HepG2 (cell line): ENCODE results near the gene ZMYND8. TPM values are rescaled to one million over a fixed set of nuclear protein-coding genes. Genes with fewer than 3 reads are reported as not detected.

Experiments
- AKAP8 ChIP-seq: sonication (generic); formaldehyde crosslinking; IDR thresholded peaks from 2 replicates; pipeline ENCODE4 v1.5.1; 2020; ENCODE audit warnings: mild to moderate bottlenecking, missing genetic modification reagents
- CBX1 ChIP-seq: IDR thresholded peaks from one replicate; pipeline ENCODE4 v1.6.1; 2016; ENCODE audit warnings: antibody characterized with exemption, low read depth
- CENPX ChIP-seq: sonication (generic); formaldehyde crosslinking; IDR thresholded peaks from 2 replicates; pipeline ENCODE4 v1.9.0; 2021; ENCODE audit warnings: mild to moderate bottlenecking, missing genetic modification reagents, moderate library complexity
- EED ChIP-seq: sonication (generic); formaldehyde crosslinking; IDR thresholded peaks from 2 replicates; pipeline ENCODE4 v1.5.0; 2020; ENCODE audit warnings: mild to moderate bottlenecking, missing genetic modification reagents
- EHMT2 ChIP-seq: fragments of 200-600 bp; sonication (generic); IDR thresholded peaks from 2 replicates; pipeline ENCODE4 v1.7.0; 2017; ENCODE audit warnings: antibody characterized with exemption, low read depth, low read length, borderline replicate concordance
- FOSL2 ChIP-seq: sonication (generic); formaldehyde crosslinking; IDR thresholded peaks from 2 replicates; pipeline ENCODE4 v1.4.0; 2020; ENCODE audit warnings: missing genetic modification reagents
- NR2F6 ChIP-seq, 2 experiments: IDR thresholded peaks; 2 replicates each; pipeline ENCODE4 v1.6.1; 2016; ENCODE audit warnings: antibody characterized with exemption in 1 of 2, mild to moderate bottlenecking in 1 of 2
- ONECUT2 ChIP-seq: sonication (generic); formaldehyde crosslinking; IDR thresholded peaks from 2 replicates; pipeline ENCODE4 v1.4.0; 2020; ENCODE audit warnings: missing genetic modification reagents
- ZNF251 ChIP-seq: sonication (generic); formaldehyde crosslinking; IDR thresholded peaks from 2 replicates; pipeline ENCODE4 v1.9.0; 2021; ENCODE audit warnings: mild to moderate bottlenecking, missing genetic modification reagents
- ZNF317 ChIP-seq: sonication (generic); formaldehyde crosslinking; IDR thresholded peaks from 2 replicates; pipeline ENCODE4 v1.5.0; 2020; ENCODE audit warnings: mild to moderate bottlenecking, missing genetic modification reagents
- ZNF354B ChIP-seq: sonication (generic); formaldehyde crosslinking; IDR thresholded peaks from 2 replicates; pipeline ENCODE4 v1.8.0; 2022; ENCODE audit warnings: mild to moderate bottlenecking, missing genetic modification reagents
- ZNF547 ChIP-seq: sonication (generic); formaldehyde crosslinking; IDR thresholded peaks from 2 replicates; pipeline ENCODE4 v1.5.1; 2020; ENCODE audit warnings: mild to moderate bottlenecking, missing genetic modification reagents
- ZNF674 ChIP-seq: sonication (generic); formaldehyde crosslinking; IDR thresholded peaks from 2 replicates; pipeline ENCODE4 v1.5.0; 2020; ENCODE audit warnings: low read depth, mild to moderate bottlenecking, missing genetic modification reagents
- ZSCAN29 ChIP-seq: sonication (generic); formaldehyde crosslinking; conservative IDR thresholded peaks from 2 replicates; pipeline ENCODE4 v1.4.0; 2020; ENCODE audit warnings: mild to moderate bottlenecking, missing genetic modification reagents
- polyA plus RNA-seq, 8 experiments: library from polyadenylated mRNA; depleted of rRNA in 3 of 8; stranded (reverse) in 7 of 8; unstranded in 1 of 8; fragments of >200 nt; fragmentation: Illumina TruSeq in 4 of 8; extraction: Trizol in 4 of 8; gene quantifications; 2 replicates each; pipeline versions ENCODE4 v1.2.1 to v1.2.3, GENCODE V29; 2011 to 2016; ENCODE audit warnings: low read depth in 4 of 8, missing spikeins in 1 of 8, mixed read lengths in 1 of 8; ENCODE audit not compliant: insufficient read depth in 1 of 8
- total RNA-seq, 5 experiments: library from RNA; depleted of rRNA; stranded (reverse); fragments of >200 nt; fragmentation: Illumina TruSeq; extraction: Trizol; gene quantifications; 2 replicates each; pipeline ENCODE4 v1.2.3, GENCODE V29; 2016; ENCODE audit warnings: low read depth in 1 of 5
- TF ChIP-seq, protein P1 (sequence below): IDR thresholded peaks from 2 replicates; pipeline ENCODE4 v1.4.0; 2020; ENCODE audit warnings: mild to moderate bottlenecking, missing genetic modification reagents
- TF ChIP-seq, protein P2 (sequence below): sonication (generic); formaldehyde crosslinking; IDR thresholded peaks from 2 replicates; pipeline ENCODE4 v1.5.0; 2020; ENCODE audit warnings: mild to moderate bottlenecking, missing genetic modification reagents
- TF ChIP-seq, protein P3 (sequence below): sonication (generic); formaldehyde crosslinking; IDR thresholded peaks from 2 replicates; pipeline ENCODE4 v1.8.1; 2023; ENCODE audit warnings: mild to moderate bottlenecking, missing genetic modification reagents
- TF ChIP-seq, protein P4 (sequence below): sonication (generic); formaldehyde crosslinking; IDR thresholded peaks from 2 replicates; pipeline ENCODE4 v1.5.0; 2020; ENCODE audit warnings: missing genetic modification reagents, mild to moderate bottlenecking, borderline replicate concordance
- TF ChIP-seq, protein P5 (sequence below): sonication (generic); formaldehyde crosslinking; IDR thresholded peaks from 2 replicates; pipeline ENCODE4 v1.4.0; 2020; ENCODE audit warnings: mild to moderate bottlenecking, missing genetic modification reagents, borderline replicate concordance

Gene ZMYND8
- total and polyA plus RNA-seq, 2 of the 13 experiments (the other 11 are each of a cell fraction or from before 2014, with no cell fraction given), result 53.9 to 84.7 TPM

DNA sequence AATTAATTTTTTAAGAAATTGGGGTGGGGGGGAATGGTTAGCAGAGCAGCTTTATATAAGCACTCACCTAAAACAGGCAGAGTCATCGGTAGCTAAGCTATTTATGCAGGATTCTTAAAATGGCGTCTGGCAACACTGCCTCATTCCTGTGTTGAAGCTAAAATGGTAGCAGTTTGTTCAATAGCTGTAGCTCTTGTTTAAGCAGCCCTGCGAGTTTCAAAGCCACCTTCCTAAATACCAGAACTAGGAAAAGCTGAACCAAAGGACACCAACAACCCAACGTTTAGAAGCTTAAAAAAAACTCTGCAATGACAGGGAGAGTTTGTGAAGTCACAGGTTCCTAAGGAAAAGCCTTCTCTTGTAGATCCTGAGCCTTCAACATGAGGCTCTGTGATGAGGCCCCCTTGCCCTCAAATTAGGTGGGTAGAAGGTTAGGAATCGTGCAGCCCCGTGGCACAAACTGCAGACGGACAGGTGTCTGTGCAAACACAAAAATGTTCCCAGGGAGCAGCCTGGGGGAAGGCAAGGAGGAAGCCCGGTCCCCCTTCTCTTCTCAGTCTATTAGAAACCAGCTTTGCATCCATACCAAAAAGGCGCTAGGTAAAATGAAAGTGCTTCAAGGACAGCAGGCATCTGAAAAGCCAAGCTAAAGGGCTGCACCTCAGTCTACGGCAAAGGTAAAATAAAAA, 4.7 kb downstream of the ZMYND8 start (continued):
- TF ChIP-seq CBX1 (no peak), AKAP8 (CRISPR knock-in tag) (no peak), NR2F6 (IDR thresholded peaks at IDR 0.05) (no peak), NR2F6 (CRISPR knock-in tag; IDR thresholded peaks at IDR 0.05) (no peak), ZNF354B (CRISPR knock-in tag) (no peak), ZNF674 (CRISPR knock-in tag) (no peak), FOSL2 (no peak), ZSCAN29 (no peak), ZNF251 (CRISPR knock-in tag) (no peak), EED (CRISPR knock-in tag) (no peak), CENPX (CRISPR knock-in tag) (no peak), ZNF317 (CRISPR knock-in tag) (no peak), EHMT2 (no peak), ZNF547 (CRISPR knock-in tag) (no peak), ONECUT2 (CRISPR knock-in tag) (no peak)
- TF ChIP-seq, protein P1, sequence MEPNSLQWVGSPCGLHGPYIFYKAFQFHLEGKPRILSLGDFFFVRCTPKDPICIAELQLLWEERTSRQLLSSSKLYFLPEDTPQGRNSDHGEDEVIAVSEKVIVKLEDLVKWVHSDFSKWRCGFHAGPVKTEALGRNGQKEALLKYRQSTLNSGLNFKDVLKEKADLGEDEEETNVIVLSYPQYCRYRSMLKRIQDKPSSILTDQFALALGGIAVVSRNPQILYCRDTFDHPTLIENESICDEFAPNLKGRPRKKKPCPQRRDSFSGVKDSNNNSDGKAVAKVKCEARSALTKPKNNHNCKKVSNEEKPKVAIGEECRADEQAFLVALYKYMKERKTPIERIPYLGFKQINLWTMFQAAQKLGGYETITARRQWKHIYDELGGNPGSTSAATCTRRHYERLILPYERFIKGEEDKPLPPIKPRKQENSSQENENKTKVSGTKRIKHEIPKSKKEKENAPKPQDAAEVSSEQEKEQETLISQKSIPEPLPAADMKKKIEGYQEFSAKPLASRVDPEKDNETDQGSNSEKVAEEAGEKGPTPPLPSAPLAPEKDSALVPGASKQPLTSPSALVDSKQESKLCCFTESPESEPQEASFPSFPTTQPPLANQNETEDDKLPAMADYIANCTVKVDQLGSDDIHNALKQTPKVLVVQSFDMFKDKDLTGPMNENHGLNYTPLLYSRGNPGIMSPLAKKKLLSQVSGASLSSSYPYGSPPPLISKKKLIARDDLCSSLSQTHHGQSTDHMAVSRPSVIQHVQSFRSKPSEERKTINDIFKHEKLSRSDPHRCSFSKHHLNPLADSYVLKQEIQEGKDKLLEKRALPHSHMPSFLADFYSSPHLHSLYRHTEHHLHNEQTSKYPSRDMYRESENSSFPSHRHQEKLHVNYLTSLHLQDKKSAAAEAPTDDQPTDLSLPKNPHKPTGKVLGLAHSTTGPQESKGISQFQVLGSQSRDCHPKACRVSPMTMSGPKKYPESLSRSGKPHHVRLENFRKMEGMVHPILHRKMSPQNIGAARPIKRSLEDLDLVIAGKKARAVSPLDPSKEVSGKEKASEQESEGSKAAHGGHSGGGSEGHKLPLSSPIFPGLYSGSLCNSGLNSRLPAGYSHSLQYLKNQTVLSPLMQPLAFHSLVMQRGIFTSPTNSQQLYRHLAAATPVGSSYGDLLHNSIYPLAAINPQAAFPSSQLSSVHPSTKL, result no peak
- TF ChIP-seq, protein P2, sequence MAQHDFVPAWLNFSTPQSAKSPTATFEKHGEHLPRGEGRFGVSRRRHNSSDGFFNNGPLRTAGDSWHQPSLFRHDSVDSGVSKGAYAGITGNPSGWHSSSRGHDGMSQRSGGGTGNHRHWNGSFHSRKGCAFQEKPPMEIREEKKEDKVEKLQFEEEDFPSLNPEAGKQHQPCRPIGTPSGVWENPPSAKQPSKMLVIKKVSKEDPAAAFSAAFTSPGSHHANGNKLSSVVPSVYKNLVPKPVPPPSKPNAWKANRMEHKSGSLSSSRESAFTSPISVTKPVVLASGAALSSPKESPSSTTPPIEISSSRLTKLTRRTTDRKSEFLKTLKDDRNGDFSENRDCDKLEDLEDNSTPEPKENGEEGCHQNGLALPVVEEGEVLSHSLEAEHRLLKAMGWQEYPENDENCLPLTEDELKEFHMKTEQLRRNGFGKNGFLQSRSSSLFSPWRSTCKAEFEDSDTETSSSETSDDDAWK (CRISPR knock-in tag), result no peak
- TF ChIP-seq, protein P3, sequence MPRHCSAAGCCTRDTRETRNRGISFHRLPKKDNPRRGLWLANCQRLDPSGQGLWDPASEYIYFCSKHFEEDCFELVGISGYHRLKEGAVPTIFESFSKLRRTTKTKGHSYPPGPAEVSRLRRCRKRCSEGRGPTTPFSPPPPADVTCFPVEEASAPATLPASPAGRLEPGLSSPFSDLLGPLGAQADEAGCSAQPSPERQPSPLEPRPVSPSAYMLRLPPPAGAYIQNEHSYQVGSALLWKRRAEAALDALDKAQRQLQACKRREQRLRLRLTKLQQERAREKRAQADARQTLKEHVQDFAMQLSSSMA (CRISPR knock-in tag), result 0 out of 2 replicates have a peak, but pooled peaks have one; percentile 18
- TF ChIP-seq, protein P4, sequence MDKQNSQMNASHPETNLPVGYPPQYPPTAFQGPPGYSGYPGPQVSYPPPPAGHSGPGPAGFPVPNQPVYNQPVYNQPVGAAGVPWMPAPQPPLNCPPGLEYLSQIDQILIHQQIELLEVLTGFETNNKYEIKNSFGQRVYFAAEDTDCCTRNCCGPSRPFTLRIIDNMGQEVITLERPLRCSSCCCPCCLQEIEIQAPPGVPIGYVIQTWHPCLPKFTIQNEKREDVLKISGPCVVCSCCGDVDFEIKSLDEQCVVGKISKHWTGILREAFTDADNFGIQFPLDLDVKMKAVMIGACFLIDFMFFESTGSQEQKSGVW, result no peak
- TF ChIP-seq, protein P5, sequence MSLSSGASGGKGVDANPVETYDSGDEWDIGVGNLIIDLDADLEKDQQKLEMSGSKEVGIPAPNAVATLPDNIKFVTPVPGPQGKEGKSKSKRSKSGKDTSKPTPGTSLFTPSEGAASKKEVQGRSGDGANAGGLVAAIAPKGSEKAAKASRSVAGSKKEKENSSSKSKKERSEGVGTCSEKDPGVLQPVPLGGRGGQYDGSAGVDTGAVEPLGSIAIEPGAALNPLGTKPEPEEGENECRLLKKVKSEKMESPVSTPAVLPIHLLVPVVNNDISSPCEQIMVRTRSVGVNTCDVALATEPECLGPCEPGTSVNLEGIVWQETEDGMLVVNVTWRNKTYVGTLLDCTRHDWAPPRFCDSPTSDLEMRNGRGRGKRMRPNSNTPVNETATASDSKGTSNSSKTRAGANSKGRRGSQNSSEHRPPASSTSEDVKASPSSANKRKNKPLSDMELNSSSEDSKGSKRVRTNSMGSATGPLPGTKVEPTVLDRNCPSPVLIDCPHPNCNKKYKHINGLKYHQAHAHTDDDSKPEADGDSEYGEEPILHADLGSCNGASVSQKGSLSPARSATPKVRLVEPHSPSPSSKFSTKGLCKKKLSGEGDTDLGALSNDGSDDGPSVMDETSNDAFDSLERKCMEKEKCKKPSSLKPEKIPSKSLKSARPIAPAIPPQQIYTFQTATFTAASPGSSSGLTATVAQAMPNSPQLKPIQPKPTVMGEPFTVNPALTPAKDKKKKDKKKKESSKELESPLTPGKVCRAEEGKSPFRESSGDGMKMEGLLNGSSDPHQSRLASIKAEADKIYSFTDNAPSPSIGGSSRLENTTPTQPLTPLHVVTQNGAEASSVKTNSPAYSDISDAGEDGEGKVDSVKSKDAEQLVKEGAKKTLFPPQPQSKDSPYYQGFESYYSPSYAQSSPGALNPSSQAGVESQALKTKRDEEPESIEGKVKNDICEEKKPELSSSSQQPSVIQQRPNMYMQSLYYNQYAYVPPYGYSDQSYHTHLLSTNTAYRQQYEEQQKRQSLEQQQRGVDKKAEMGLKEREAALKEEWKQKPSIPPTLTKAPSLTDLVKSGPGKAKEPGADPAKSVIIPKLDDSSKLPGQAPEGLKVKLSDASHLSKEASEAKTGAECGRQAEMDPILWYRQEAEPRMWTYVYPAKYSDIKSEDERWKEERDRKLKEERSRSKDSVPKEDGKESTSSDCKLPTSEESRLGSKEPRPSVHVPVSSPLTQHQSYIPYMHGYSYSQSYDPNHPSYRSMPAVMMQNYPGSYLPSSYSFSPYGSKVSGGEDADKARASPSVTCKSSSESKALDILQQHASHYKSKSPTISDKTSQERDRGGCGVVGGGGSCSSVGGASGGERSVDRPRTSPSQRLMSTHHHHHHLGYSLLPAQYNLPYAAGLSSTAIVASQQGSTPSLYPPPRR, result no peak
